CD14-positive monocyte (primary cell): ENCODE results near the gene CDC25B. TPM values are rescaled to one million over a fixed set of nuclear protein-coding genes. Genes with fewer than 3 reads are reported as not detected.
A peak's percentile ranks its signal among the peaks of the same experiment; 100 is the strongest.

Source experiments
- DNase-seq, 3 donors: peaks; one replicate each; pipeline ENCODE4 v3.0.0-alpha.2; 2011 to 2022
- H2AFZ ChIP-seq: 2 replicates; pipeline ENCODE4 v1.6.0; 2012; ENCODE audit warnings: mild to moderate bottlenecking, low read depth, low read length, inconsistent platforms; ENCODE audit not compliant: insufficient read depth, poor library complexity, severe bottlenecking
- H3K27ac ChIP-seq, 2 donors: 1 replicate in 1 of 2; 2 replicates in 1 of 2; pipeline ENCODE4 v1.5.1; 2012 to 2013; ENCODE audit warnings: low read length in 2 of 2, control low read depth in 1 of 2, inconsistent platforms in 1 of 2, low read depth in 1 of 2, mild to moderate bottlenecking in 1 of 2
- H3K27me3 ChIP-seq, 2 donors: one replicate each; pipeline versions ENCODE4 v1.6.0 to v1.6.1; 2011 to 2013; ENCODE audit warnings: low read length in 2 of 2; ENCODE audit not compliant: control insufficient read depth in 2 of 2, insufficient read depth in 2 of 2
- H3K36me3 ChIP-seq, 2 donors: replicated peaks in 1 of 2; 1 replicate in 1 of 2; 2 replicates in 1 of 2; pipeline versions ENCODE4 v1.5.1 to v1.6.1; 2012 to 2013; ENCODE audit warnings: low read length in 2 of 2, control low read depth in 1 of 2, inconsistent platforms in 1 of 2, mild to moderate bottlenecking in 1 of 2; ENCODE audit not compliant: insufficient read depth in 2 of 2, control insufficient read depth in 1 of 2
- H3K4me1 ChIP-seq, 2 donors: 1 replicate in 1 of 2; 2 replicates in 1 of 2; pipeline versions ENCODE4 v1.5.1 to v1.6.1; 2012 to 2013; ENCODE audit warnings: low read length in 2 of 2, control low read depth in 1 of 2, inconsistent platforms in 1 of 2, mild to moderate bottlenecking in 1 of 2, moderate library complexity in 1 of 2; ENCODE audit not compliant: insufficient read depth in 2 of 2, control insufficient read depth in 1 of 2
- H3K4me2 ChIP-seq: replicated peaks from 2 replicates; pipeline ENCODE3; 2012; ENCODE audit warnings: low read length, moderate library complexity, mild to moderate bottlenecking; ENCODE audit not compliant: poor library complexity, severe bottlenecking; ENCODE audit errors: extremely low read depth
- H3K4me3 ChIP-seq, 3 experiments: fragments of 200-600 bp in 1 of 3; sonication (generic) in 1 of 3; replicated peaks in 1 of 3; 1 replicate in 2 of 3; 2 replicates in 1 of 3; pipeline ENCODE4 v1.5.1; 2011 to 2013; ENCODE audit warnings: low read length in 3 of 3, mild to moderate bottlenecking in 3 of 3, control low read depth in 2 of 3, low read depth in 2 of 3, inconsistent platforms in 1 of 3, moderate library complexity in 1 of 3
- H3K79me2 ChIP-seq: 2 replicates; pipeline ENCODE4 v1.6.0; 2012; ENCODE audit warnings: mild to moderate bottlenecking, control low read depth, inconsistent platforms, low read length, moderate library complexity; ENCODE audit not compliant: insufficient read depth
- H3K9ac ChIP-seq: 2 replicates; pipeline ENCODE4 v1.6.0; 2017; ENCODE audit warnings: low read length, mild to moderate bottlenecking; ENCODE audit not compliant: insufficient read depth, poor library complexity, severe bottlenecking
- H3K9me3 ChIP-seq, 2 donors: replicated peaks in 1 of 2; 1 replicate in 1 of 2; 2 replicates in 1 of 2; pipeline versions ENCODE4 v1.5.1 to v1.6.1; 2012 to 2013; ENCODE audit warnings: low read length in 2 of 2, control low read depth in 1 of 2; ENCODE audit not compliant: control insufficient read depth in 1 of 2, insufficient read depth in 1 of 2
- H4K20me1 ChIP-seq: 2 replicates; pipeline ENCODE4 v1.6.0; 2012; ENCODE audit warnings: mild to moderate bottlenecking, low read length, control low read depth, moderate library complexity; ENCODE audit not compliant: insufficient read depth
- H3K27ac Mint-ChIP-seq, 7 donors: one replicate each; pipeline ENCODE4 v1.8.0; 2020; ENCODE audit warnings: mild to moderate bottlenecking in 7 of 7, mixed read lengths in 7 of 7, moderate library complexity in 6 of 7, inconsistent platforms in 2 of 7
- H3K27me3 Mint-ChIP-seq, 3 donors: one replicate each; pipeline ENCODE4 v1.8.0; 2021 to 2022; ENCODE audit warnings: low read depth in 3 of 3, mild to moderate bottlenecking in 3 of 3, mixed read lengths in 3 of 3, moderate library complexity in 3 of 3, inconsistent platforms in 1 of 3
- H3K36me3 Mint-ChIP-seq, 2 donors: one replicate each; pipeline ENCODE4 v1.8.0; 2020; ENCODE audit warnings: mixed read lengths in 2 of 2, inconsistent platforms in 1 of 2, mild to moderate bottlenecking in 1 of 2
- H3K4me1 Mint-ChIP-seq: one replicate; pipeline ENCODE4 v1.8.0; 2020; ENCODE audit warnings: mild to moderate bottlenecking, mixed read lengths
- H3K4me3 Mint-ChIP-seq, 2 donors: one replicate each; pipeline ENCODE4 v1.8.0; 2020; ENCODE audit warnings: mild to moderate bottlenecking in 2 of 2, mixed read lengths in 2 of 2, moderate library complexity in 1 of 2
- H3K9me3 Mint-ChIP-seq, 7 donors: one replicate each; pipeline ENCODE4 v1.8.0; 2020 to 2022; ENCODE audit warnings: mixed read lengths in 7 of 7, mild to moderate bottlenecking in 6 of 7, moderate library complexity in 6 of 7, inconsistent platforms in 2 of 7
- CTCF ChIP-seq: fragments of 200-600 bp; IDR thresholded peaks from one replicate; pipeline ENCODE4 v1.8.0; 2022; ENCODE audit warnings: antibody characterized with exemption, mild to moderate bottlenecking
- WGBS: methylation state at CpG from one replicate; pipeline ENCODE4 v1.1.5; 2013; ENCODE audit warnings: missing lambda C conversion rate; ENCODE audit not compliant: insufficient coverage; 5-methylcytosine and 5-hydroxymethylcytosine counted together
- intact Hi-C, 2 donors: fragments of 100-400 bp; cut with micrococcal nuclease; formaldehyde crosslinking; loops; one replicate each; pipeline versions ENCODE4 v1.15.0 to v1.15.1; 2023
- polyA plus RNA-seq, 3 donors: library from polyadenylated mRNA; depleted of rRNA in 1 of 3; unstranded in 2 of 3; stranded (reverse) in 1 of 3; fragments of 300-500 nt in 2 of 3; fragments of >200 nt in 1 of 3; fragmentation: Illumina TruSeq in 2 of 3; gene quantifications; 1 replicate in 2 of 3; 2 replicates in 1 of 3; pipeline ENCODE4 v1.2.3, GENCODE V29; 2012 to 2021

The CDC25B gene
- polyA plus RNA-seq, 3 donors, result 3.6 to 35.6 (median 4.0) TPM

DNA sequence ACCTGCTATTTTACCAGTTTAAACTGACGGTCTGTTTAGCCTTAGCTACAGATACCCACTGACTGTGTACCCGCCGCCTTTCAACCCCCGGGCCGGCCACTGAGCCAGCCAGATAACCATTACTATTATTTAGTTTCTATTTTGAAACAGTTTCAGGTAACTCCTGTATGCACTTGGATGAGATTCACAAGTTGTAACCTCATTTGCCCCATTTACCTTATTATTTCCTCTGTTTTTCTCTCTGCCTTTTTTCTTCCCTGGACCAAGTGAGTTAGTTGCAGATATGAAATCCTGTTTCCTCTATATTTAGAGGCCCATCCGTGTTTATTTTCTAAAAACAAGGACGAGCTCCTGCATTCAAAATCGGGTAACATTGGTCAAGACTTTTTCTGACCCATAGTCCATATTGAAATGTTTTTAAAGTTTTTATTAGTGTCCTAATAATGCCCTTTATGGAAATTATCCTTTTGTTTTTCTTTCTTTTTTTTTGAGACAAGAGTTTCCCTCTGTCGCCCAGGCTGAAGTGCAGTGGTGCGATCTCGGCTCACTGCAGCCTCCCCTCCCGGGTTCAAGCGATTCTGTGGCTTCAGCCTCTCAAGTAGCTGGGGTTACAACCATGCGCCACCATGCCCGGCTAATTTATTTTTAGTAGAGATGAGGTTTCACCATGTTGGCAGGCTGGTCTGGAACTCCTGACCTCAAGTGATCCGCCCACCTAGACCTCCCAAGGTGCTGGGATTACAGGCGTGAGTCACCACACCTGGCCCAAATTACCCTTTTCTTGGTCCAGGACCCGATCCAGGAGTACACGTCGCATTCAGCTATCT, 25.0 kb downstream of the CDC25B start:
- H3K27me3 Mint-ChIP-seq, result peaks cover 0 to 2% (median 0%) of the 10 kb centered on the region in 3 donors
- Histone ChIP-seq H3K79me2 (peaks cover 16% of the 10 kb centered on the region), H3K36me3 (peaks cover 35 to 44% of the 10 kb centered on the region in 2 donors), H3K9ac (peak overlapping the region; percentile 94), H3K4me3 (peak overlapping the region; percentile 69 to 96 (median 87)), H4K20me1 (no peaks in the 10 kb centered on the region), H3K4me2 (peak overlapping the region; percentile 77), H3K27me3 (no peaks in the 10 kb centered on the region), H3K27ac (peak overlapping the region; percentile 87 to 97), H2AFZ (peak overlapping the region; percentile 88), H3K9me3 (no peaks in the 10 kb centered on the region), H3K4me1 (peaks cover 18 to 30% of the 10 kb centered on the region in 2 donors)
- H3K27ac Mint-ChIP-seq, result peak overlapping the region; percentile 95 to 99 (median 98)
- H3K36me3 Mint-ChIP-seq, result peaks cover 37 to 45% of the 10 kb centered on the region in 2 donors
- no peak for DNase-seq
- WGBS, result 79% methylated on average over 5 of the region's 20 CpGs
- no peaks in the 10 kb centered on the region for H3K9me3 Mint-ChIP-seq
- intact Hi-C loops, result loop anchor here (2.0 to 10.0 kb wide), 3 partner anchors 26 to 56 kb away; partner anchors contain the start of genes CENPB (in 2 of the 2), ADISSP (in 1 of the 2) and MAVS (in 1 of the 2)
- peak overlapping the region; percentile 83 to 85 for H3K4me3 Mint-ChIP-seq
- peaks cover 19% of the 10 kb centered on the region for H3K4me1 Mint-ChIP-seq
- no peak for TF ChIP-seq CTCF

DNA sequence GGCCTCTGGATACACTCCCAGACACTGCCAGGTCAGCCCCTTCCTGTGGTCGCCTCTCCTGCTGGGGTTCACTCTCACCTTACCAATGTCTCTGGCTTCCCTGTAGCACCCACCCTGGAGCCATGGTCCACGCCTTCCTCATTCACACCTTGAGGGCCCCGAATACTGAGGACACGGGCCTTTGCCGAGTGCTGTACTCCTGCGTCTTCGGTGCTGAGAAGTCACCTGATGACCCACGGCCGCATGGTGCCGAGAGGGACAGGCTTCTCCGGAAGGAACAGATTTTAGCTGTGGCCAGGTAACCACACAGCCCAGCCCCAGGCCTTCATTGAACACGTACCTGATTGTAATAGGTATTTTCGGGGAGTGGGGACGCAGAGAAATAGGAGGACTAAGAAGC, 25.9 kb downstream of the CDC25B start:
- Mint-ChIP-seq H3K4me1 (peaks cover 22% of the 10 kb centered on the region), H3K27me3 (no peaks in the 10 kb centered on the region), H3K4me3 (no peak overlapping the region), H3K36me3 (peaks cover 45 to 54% of the 10 kb centered on the region in 2 donors), H3K9me3 (peaks cover 0 to 1% (median 0%) of the 10 kb centered on the region in 7 donors), H3K27ac (peak overlapping the region in 6 of 7 donors; percentile 58 to 99 (median 96))
- H3K36me3 ChIP-seq, result peaks cover 39 to 53% of the 10 kb centered on the region in 2 donors
- H3K9ac ChIP-seq, result no peak overlapping the region
- WGBS, result 100% methylated on average over 9 of the region's 14 CpGs
- intact Hi-C loops, result loop anchor here (2.0 to 10.0 kb wide), 3 partner anchors 25 to 57 kb away; partner anchors contain the start of genes CENPB (in 2 of the 2), ADISSP (in 1 of the 2) and MAVS (in 1 of the 2)
- peaks cover 16% of the 10 kb centered on the region for H3K79me2 ChIP-seq
- H4K20me1 ChIP-seq, result no peaks in the 10 kb centered on the region
- peaks cover 18 to 30% of the 10 kb centered on the region in 2 donors for H3K4me1 ChIP-seq
- TF ChIP-seq CTCF, result no peak
- DNase-seq, result no peak
- H3K27me3 ChIP-seq, result no peaks in the 10 kb centered on the region
- no peak overlapping the region for H3K4me2 ChIP-seq
- H2AFZ ChIP-seq, result no peak overlapping the region
- H3K27ac ChIP-seq, result peak overlapping the region in 1 of 2 donors; percentile 97
- no peaks in the 10 kb centered on the region for H3K9me3 ChIP-seq
- H3K4me3 ChIP-seq, result no peak overlapping the region
